IMR-90 (cell line): Measurements from ENCODE around the gene ODAD2.

ENCODE experiments used
- CHD1 ChIP-seq: IDR thresholded peaks from 2 replicates; pipeline ENCODE4 v1.6.1; 2012; ENCODE audit warnings: low read depth, low read length, improper control_type of control experiment
- TF ChIP-seq, protein P1 (sequence below): conservative IDR thresholded peaks from 2 replicates; pipeline ENCODE4 v1.5.1; 2012; ENCODE audit warnings: mild to moderate bottlenecking, low read depth, low read length, improper control_type of control experiment

DNA sequence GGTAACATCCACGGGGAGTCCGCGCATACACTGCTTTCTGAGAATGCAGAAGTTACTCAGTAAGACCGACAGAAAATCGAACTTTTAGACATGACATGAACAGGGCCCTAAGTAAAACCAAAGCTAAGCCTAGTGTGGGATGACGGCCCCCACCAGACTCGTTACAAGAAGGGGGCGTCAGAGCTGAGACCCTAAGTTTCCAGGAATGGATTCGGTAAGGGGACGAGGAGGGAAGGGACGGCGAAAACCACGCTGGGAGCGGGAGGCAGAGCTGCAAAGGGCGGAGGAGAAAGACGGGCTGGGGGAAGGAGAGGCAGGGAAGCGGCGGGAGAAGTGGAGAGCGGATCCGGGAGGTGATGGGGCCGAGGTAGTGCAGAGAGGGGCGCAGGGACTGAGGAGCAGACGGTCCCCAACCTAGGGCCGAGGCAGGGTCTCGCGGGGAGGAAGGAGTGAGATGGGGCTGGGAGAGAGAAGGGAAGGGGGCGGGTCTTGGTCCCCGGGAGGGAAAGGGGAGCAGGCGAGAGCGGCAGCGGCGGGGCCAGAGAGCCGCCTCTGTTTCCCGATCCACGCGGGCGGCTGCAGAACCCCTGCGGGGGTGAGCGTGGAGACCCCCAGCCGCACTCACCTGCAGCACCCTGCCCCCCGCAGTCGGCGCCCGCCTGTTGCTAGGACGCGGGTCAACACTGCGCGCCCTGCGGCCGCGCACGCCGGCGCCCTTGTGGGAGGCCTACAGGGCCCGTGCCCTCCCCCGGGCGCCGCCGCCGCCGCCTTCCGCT is 513 bp downstream of the ODAD2 start:
- TF ChIP-seq, protein P1, sequence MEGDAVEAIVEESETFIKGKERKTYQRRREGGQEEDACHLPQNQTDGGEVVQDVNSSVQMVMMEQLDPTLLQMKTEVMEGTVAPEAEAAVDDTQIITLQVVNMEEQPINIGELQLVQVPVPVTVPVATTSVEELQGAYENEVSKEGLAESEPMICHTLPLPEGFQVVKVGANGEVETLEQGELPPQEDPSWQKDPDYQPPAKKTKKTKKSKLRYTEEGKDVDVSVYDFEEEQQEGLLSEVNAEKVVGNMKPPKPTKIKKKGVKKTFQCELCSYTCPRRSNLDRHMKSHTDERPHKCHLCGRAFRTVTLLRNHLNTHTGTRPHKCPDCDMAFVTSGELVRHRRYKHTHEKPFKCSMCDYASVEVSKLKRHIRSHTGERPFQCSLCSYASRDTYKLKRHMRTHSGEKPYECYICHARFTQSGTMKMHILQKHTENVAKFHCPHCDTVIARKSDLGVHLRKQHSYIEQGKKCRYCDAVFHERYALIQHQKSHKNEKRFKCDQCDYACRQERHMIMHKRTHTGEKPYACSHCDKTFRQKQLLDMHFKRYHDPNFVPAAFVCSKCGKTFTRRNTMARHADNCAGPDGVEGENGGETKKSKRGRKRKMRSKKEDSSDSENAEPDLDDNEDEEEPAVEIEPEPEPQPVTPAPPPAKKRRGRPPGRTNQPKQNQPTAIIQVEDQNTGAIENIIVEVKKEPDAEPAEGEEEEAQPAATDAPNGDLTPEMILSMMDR = no peak
- no peak for TF ChIP-seq CHD1
